ENCODE measurements around the gene ATP11A.

- TF ChIP-seq CTCF (IDR thresholded peaks at IDR 0.05) (no peak), POLR2A (IDR thresholded peaks at IDR 0.05) (no peak), POLR2AphosphoS5 (IDR thresholded peaks at IDR 0.05) (no peak), EP300 (IDR thresholded peaks at IDR 0.05) (no peak)
Observed at GRCh38 chr13:112735791-112736190, 46.0 kb downstream of the ATP11A start.

Data from sigmoid colon (tissue), 4 donors.